ENCODE measurements around the gene IBSP.

- TF ChIP-seq CTCF (IDR thresholded peaks at IDR 0.05): no peak
- TF ChIP-seq POLR2AphosphoS5 (IDR thresholded peaks at IDR 0.05): no peak
- TF ChIP-seq POLR2A (IDR thresholded peaks at IDR 0.05): no peak
- no peak for TF ChIP-seq EP300 (IDR thresholded peaks at IDR 0.05)
These were observed 24.4 kb downstream of the IBSP start for GRCh38 chr4:87823724-87824123.

Data from upper lobe of left lung (tissue), 4 donors.